Breast epithelium (tissue), 4 donors: ENCODE results near the gene BNC2. TPM values are rescaled to one million over a fixed set of nuclear protein-coding genes. Genes with fewer than 3 reads are reported as not detected.

Experiments used
- DNase-seq, 2 donors: peaks; one replicate each; pipeline ENCODE4 v3.0.0-alpha.2; 2019; ENCODE audit warnings: low spot score in 2 of 2
- H3K27ac ChIP-seq, 2 donors: fragments of 200-600 bp; sonication (generic) in 1 of 2; one replicate each; pipeline ENCODE4 v1.5.1; 2016 to 2019; ENCODE audit warnings: mild to moderate bottlenecking in 1 of 2
- H3K27me3 ChIP-seq, 2 donors: fragments of 200-600 bp; sonication (generic) in 1 of 2; one replicate each; pipeline versions ENCODE4 v1.5.1 to v1.6.0; 2017 to 2019; ENCODE audit warnings: control low read depth in 1 of 2, mild to moderate bottlenecking in 1 of 2
- H3K36me3 ChIP-seq: fragments of 200-600 bp; one replicate; pipeline ENCODE4 v1.5.1; 2019
- H3K4me1 ChIP-seq, 2 donors: fragments of 200-600 bp; sonication (generic); one replicate each; pipeline ENCODE4 v1.5.1; 2016 to 2019; ENCODE audit warnings: control low read depth in 1 of 2
- H3K4me3 ChIP-seq, 3 donors: fragments of 200-600 bp; sonication (generic); 1 replicate in 2 of 3; 2 replicates in 1 of 3; pipeline ENCODE4 v1.5.1; 2016 to 2019; ENCODE audit warnings: mild to moderate bottlenecking in 3 of 3, moderate library complexity in 2 of 3
- H3K9me3 ChIP-seq, 2 donors: fragments of 200-600 bp; sonication (generic) in 1 of 2; one replicate each; pipeline ENCODE4 v1.5.1; 2016 to 2019; ENCODE audit warnings: control low read depth in 1 of 2
- CTCF ChIP-seq, 3 donors: fragments of 450-650 bp; IDR thresholded peaks; one replicate each; pipeline ENCODE4 v1.5.1; 2016 to 2017; ENCODE audit warnings: antibody characterized with exemption in 3 of 3, mild to moderate bottlenecking in 3 of 3, moderate library complexity in 3 of 3
- POLR2A ChIP-seq: fragments of 450-650 bp; IDR thresholded peaks from one replicate; pipeline ENCODE4 v1.6.1; 2016; ENCODE audit warnings: antibody characterized with exemption, mild to moderate bottlenecking, moderate library complexity
- POLR2AphosphoS5 ChIP-seq, 3 donors: sonication (generic); formaldehyde crosslinking; IDR thresholded peaks; one replicate each; pipeline ENCODE4 v1.6.1; 2017; ENCODE audit warnings: antibody characterized with exemption in 3 of 3
- intact Hi-C: fragments of 100-400 bp; cut with DNase I; formaldehyde crosslinking; loops from one replicate; pipeline ENCODE4 v1.15.1; 2023; ENCODE audit warnings: low total_unique reads
- total RNA-seq, 3 donors: library from RNA; depleted of rRNA; stranded (reverse); fragments of >200 nt; gene quantifications; one replicate each; pipeline ENCODE4 v1.1.0, GENCODE V29; 2016

The BNC2 gene
- total RNA-seq, 3 donors from 2014 or later = 15.8 to 21.1 (median 17.0) TPM

GRCh38 chr9:16608906-16609305, 261.6 kb downstream of the BNC2 start:
- no peak overlapping the region for H3K27ac ChIP-seq
- no peaks in the 10 kb centered on the region for H3K4me1 ChIP-seq
- TF ChIP-seq CTCF (IDR thresholded peaks at IDR 0.05) = no peak
- TF ChIP-seq POLR2A = no peak
- TF ChIP-seq POLR2AphosphoS5 (IDR thresholded peaks at IDR 0.05) = no peak

GRCh38 chr9:16602494-16602893, 268.0 kb downstream of the BNC2 start:
- intact Hi-C loops = no loop called here
- no peak for DNase-seq
- no peak overlapping the region for H3K27ac ChIP-seq
- H3K4me1 ChIP-seq = no peaks in the 10 kb centered on the region
- H3K27me3 ChIP-seq = no peaks in the 10 kb centered on the region
- no peaks in the 10 kb centered on the region for H3K9me3 ChIP-seq
- no peaks in the 10 kb centered on the region for H3K36me3 ChIP-seq
- no peak for TF ChIP-seq POLR2AphosphoS5 (IDR thresholded peaks at IDR 0.05)
- TF ChIP-seq CTCF (IDR thresholded peaks at IDR 0.05) = no peak
- TF ChIP-seq POLR2A = no peak
- H3K4me3 ChIP-seq = no peak overlapping the region

More at GRCh38 chr9:16608906-16609305, 261.6 kb downstream of the BNC2 start:
- intact Hi-C loops = no loop called here
- no peak for DNase-seq
- H3K4me3 ChIP-seq = no peak overlapping the region
- H3K27me3 ChIP-seq = no peaks in the 10 kb centered on the region
- no peaks in the 10 kb centered on the region for H3K9me3 ChIP-seq
- H3K36me3 ChIP-seq = no peaks in the 10 kb centered on the region

GRCh38 chr9:16601991-16602390, 268.5 kb downstream of the BNC2 start:
- Histone ChIP-seq H3K27me3 (no peaks in the 10 kb centered on the region), H3K27ac (no peak overlapping the region), H3K4me1 (no peaks in the 10 kb centered on the region), H3K4me3 (no peak overlapping the region), H3K36me3 (no peaks in the 10 kb centered on the region), H3K9me3 (no peaks in the 10 kb centered on the region)
- no peak for DNase-seq
- intact Hi-C loops = no loop called here
- TF ChIP-seq CTCF (IDR thresholded peaks at IDR 0.05) (no peak), POLR2AphosphoS5 (IDR thresholded peaks at IDR 0.05) (no peak), POLR2A (no peak)

GRCh38 chr9:16598316-16598715, 272.2 kb downstream of the BNC2 start:
- Histone ChIP-seq H3K4me3 (no peak overlapping the region), H3K4me1 (no peaks in the 10 kb centered on the region), H3K27ac (no peak overlapping the region), H3K27me3 (no peaks in the 10 kb centered on the region), H3K9me3 (no peaks in the 10 kb centered on the region), H3K36me3 (no peaks in the 10 kb centered on the region)
- no peak for DNase-seq
- intact Hi-C loops = loop anchor here (5.0 to 10.0 kb wide), 2 partner anchors 74 to 264 kb away; no protein-coding TSS in a partner anchor
- TF ChIP-seq POLR2AphosphoS5 (IDR thresholded peaks at IDR 0.05) = no peak
- TF ChIP-seq POLR2A = no peak
- TF ChIP-seq CTCF (IDR thresholded peaks at IDR 0.05) = no peak

GRCh38 chr9:16597136-16597535, 273.3 kb downstream of the BNC2 start:
- Histone ChIP-seq H3K4me3 (no peak overlapping the region), H3K9me3 (no peaks in the 10 kb centered on the region), H3K4me1 (no peaks in the 10 kb centered on the region), H3K27me3 (no peaks in the 10 kb centered on the region), H3K36me3 (no peaks in the 10 kb centered on the region), H3K27ac (no peak overlapping the region)
- no peak for DNase-seq
- TF ChIP-seq POLR2A (no peak), POLR2AphosphoS5 (IDR thresholded peaks at IDR 0.05) (no peak), CTCF (IDR thresholded peaks at IDR 0.05) (no peak)
- intact Hi-C loops = loop anchor here (5.0 to 10.0 kb wide), 2 partner anchors 75 to 262 kb away; no protein-coding TSS in a partner anchor
